K562 (cell line): ENCODE results near the gene ATRX. TPM values are rescaled to one million over a fixed set of nuclear protein-coding genes. Genes with fewer than 3 reads are reported as not detected.

Experiments
- ATAC-seq: fragments of 200-7000 bp; cut with Tn5 transposase; 3 replicates; pipeline ENCODE4 v1.9.1; 2020; ENCODE audit warnings: moderate library complexity
- BruUV-seq: library from RNA; stranded (reverse); fragments of 400-500 nt; replicated peaks from 2 replicates; lab custom pipeline; 2021; lab: Mats Ljungman, UMichigan
- CTCF ChIA-PET: fragments of 300-600 bp; formaldehyde crosslinking; extraction: SDS; loops from one replicate; lab custom pipeline; 2021; ENCODE audit warnings: low intra/inter-chr PET ratio; lab: Yijun Ruan, JAX
- POLR2A ChIA-PET: fragments of 300-600, 350-650 bp; sonication (Branson Sonifier 250); formaldehyde crosslinking; extraction: SDS; loops from one replicate; lab custom pipeline; 2021; ENCODE audit warnings: antibody characterized with exemption, inconsistent platforms; lab: Yijun Ruan, JAX
- DNase-seq, 4 experiments: peaks; one replicate each; pipeline versions ENCODE4 v3.0.0 to v3.0.0-alpha.2; 2011 to 2018; ENCODE audit warnings: low spot score in 3 of 4, mixed read lengths in 3 of 4; ENCODE audit errors: extremely low read depth in 1 of 4
- FAIRE-seq: peaks from 2 replicates; lab custom pipeline; 2011; peaks lifted over from hg19 to GRCh38; lab: Jason Lieb, UNC
- H2AFZ ChIP-seq: 2 replicates; pipeline ENCODE4 v1.6.0; 2011; ENCODE audit warnings: low read depth, low read length, control low read depth, inconsistent platforms
- H3K27ac ChIP-seq: fragments of 200-600 bp; 3 replicates; pipeline ENCODE4 v1.8.0; 2011; ENCODE audit warnings: low read depth, mild to moderate bottlenecking, control low read depth, inconsistent platforms, low read length, moderate library complexity, mixed read lengths; ENCODE audit errors: extremely low read depth
- H3K27me3 ChIP-seq, 2 experiments: fragments of 300-600 bp in 1 of 2; 2 replicates in 1 of 2; 3 replicates in 1 of 2; pipeline versions ENCODE4 v1.6.0 to v1.8.0; 2011; ENCODE audit warnings: inconsistent platforms in 2 of 2, low read length in 2 of 2, mild to moderate bottlenecking in 1 of 2, mixed read lengths in 1 of 2, moderate library complexity in 1 of 2; ENCODE audit not compliant: control insufficient read depth in 2 of 2, insufficient read depth in 2 of 2
- H3K36me3 ChIP-seq: fragments of 300-600 bp; 3 replicates; pipeline ENCODE4 v1.8.0; 2011; ENCODE audit warnings: mild to moderate bottlenecking, low read length, inconsistent platforms; ENCODE audit not compliant: control insufficient read depth, insufficient read depth
- H3K4me1 ChIP-seq, 2 experiments: fragments of 200-600 bp in 1 of 2; replicated peaks in 1 of 2; 2 replicates in 1 of 2; 3 replicates in 1 of 2; pipeline versions ENCODE4 v1.5.1 to v1.8.0; 2011; ENCODE audit warnings: inconsistent platforms in 2 of 2, low read length in 2 of 2, mild to moderate bottlenecking in 1 of 2, mixed read lengths in 1 of 2, moderate library complexity in 1 of 2; ENCODE audit not compliant: control insufficient read depth in 2 of 2, insufficient read depth in 2 of 2
- H3K4me2 ChIP-seq: 2 replicates; pipeline ENCODE4 v1.6.1; 2011; ENCODE audit warnings: low read length, control low read depth, inconsistent platforms, mixed read lengths; ENCODE audit not compliant: insufficient read depth
- H3K4me3 ChIP-seq: fragments of 200-600 bp; sonication (generic), shearing (Covaris generic); 2 replicates; pipeline ENCODE4 v1.5.1; 2016; ENCODE audit warnings: control low read depth, inconsistent platforms
- H3K79me2 ChIP-seq: fragments of 200-600 bp; 3 replicates; pipeline ENCODE4 v1.8.0; 2011; ENCODE audit warnings: low read length, inconsistent platforms; ENCODE audit not compliant: control insufficient read depth, insufficient read depth
- H3K9ac ChIP-seq, 2 experiments: 2 replicates each; pipeline versions ENCODE4 v1.6.0 to v1.6.1; 2011; ENCODE audit warnings: low read depth in 2 of 2, low read length in 2 of 2, control low read depth in 1 of 2, inconsistent platforms in 1 of 2, mild to moderate bottlenecking in 1 of 2, mixed read lengths in 1 of 2; ENCODE audit not compliant: insufficient read depth in 1 of 2
- H3K9me1 ChIP-seq: one replicate; pipeline ENCODE4 v1.6.0; 2011; ENCODE audit warnings: inconsistent platforms, mild to moderate bottlenecking, low read length, moderate library complexity; ENCODE audit not compliant: control insufficient read depth, insufficient read depth
- H3K9me3 ChIP-seq: replicated peaks from 2 replicates; pipeline ENCODE4 v1.5.1; 2011; ENCODE audit warnings: low read depth, low read length, inconsistent platforms; ENCODE audit not compliant: control insufficient read depth, insufficient read depth
- H4K20me1 ChIP-seq: replicated peaks from 2 replicates; pipeline ENCODE4 v1.6.1; 2011; ENCODE audit warnings: low read length, inconsistent platforms, mixed read lengths; ENCODE audit not compliant: control insufficient read depth, insufficient read depth
- BRD4 ChIP-seq: fragments of 200-600 bp; sonication (generic); IDR thresholded peaks from 2 replicates; pipeline ENCODE4 v1.6.1; 2017; ENCODE audit warnings: inconsistent platforms
- BRD9 ChIP-seq: fragments of 450-650 bp; IDR thresholded peaks from 2 replicates; pipeline ENCODE4 v1.6.1; 2018; ENCODE audit warnings: low read depth; ENCODE audit not compliant: partially characterized antibody
- CREB1 ChIP-seq, 2 experiments: sonication (generic) in 1 of 2; formaldehyde crosslinking in 1 of 2; IDR thresholded peaks; 2 replicates each; pipeline versions ENCODE4 v1.6.1 to v1.8.0; 2012 to 2022; ENCODE audit warnings: inconsistent platforms in 1 of 2, mild to moderate bottlenecking in 1 of 2, missing genetic modification reagents in 1 of 2, moderate library complexity in 1 of 2
- CTBP1 ChIP-seq: fragments of 450-650 bp; IDR thresholded peaks from 2 replicates; pipeline ENCODE4 v1.6.1; 2016; ENCODE audit warnings: borderline replicate concordance
- ILK ChIP-seq: fragments of 450-650 bp; IDR thresholded peaks from 2 replicates; pipeline ENCODE4 v1.6.1; 2016; ENCODE audit warnings: missing genetic modification characterization, low read depth, mild to moderate bottlenecking, missing compliant biosample characterization, moderate library complexity, borderline replicate concordance
- POLR2B ChIP-seq: fragments of 450-650 bp; IDR thresholded peaks from 2 replicates; pipeline ENCODE4 v1.6.1; 2018; ENCODE audit warnings: low read depth; ENCODE audit not compliant: partially characterized antibody
- POLR3A ChIP-seq: IDR thresholded peaks from 2 replicates; pipeline ENCODE4 v1.6.1; 2011; ENCODE audit warnings: borderline replicate concordance, mild to moderate bottlenecking, moderate library complexity; ENCODE audit not compliant: insufficient read length, insufficient read depth; ENCODE audit errors: extremely low read depth
- RBM39 ChIP-seq: fragments of 200-400 bp; formaldehyde crosslinking; optimal IDR thresholded peaks from 2 replicates; pipeline ENCODE3; 2018; ENCODE audit warnings: low read depth, low read length
- SAFB2 ChIP-seq: fragments of 200-400 bp; formaldehyde crosslinking; IDR thresholded peaks from 2 replicates; pipeline ENCODE4 v1.6.1; 2018; ENCODE audit warnings: borderline replicate concordance, low read length, low read depth, moderate library complexity; ENCODE audit not compliant: severe bottlenecking
- TCF7L2 ChIP-seq: fragments of 150-350 bp; IDR thresholded peaks from 2 replicates; pipeline ENCODE4 v1.6.1; 2016; ENCODE audit warnings: low read depth, mild to moderate bottlenecking, low read length, moderate library complexity
- TRIM25 ChIP-seq: fragments of 450-650 bp; IDR thresholded peaks from 2 replicates; pipeline ENCODE4 v1.7.0; 2016; ENCODE audit warnings: borderline replicate concordance
- U2AF1 ChIP-seq: fragments of 200-400 bp; formaldehyde crosslinking; optimal IDR thresholded peaks from 2 replicates; pipeline ENCODE3; 2017; ENCODE audit warnings: mild to moderate bottlenecking, low read depth, low read length, moderate library complexity
- ZBTB26 ChIP-seq: fragments of 450-650 bp; formaldehyde crosslinking; IDR thresholded peaks from 2 replicates; pipeline ENCODE4 v1.4.0; 2022; ENCODE audit warnings: missing genetic modification characterization
- ZNF551 ChIP-seq: fragments of 250-450 bp; sonication (Bioruptor Pico); IDR thresholded peaks from 2 replicates; pipeline ENCODE4 v1.5.0; 2021; ENCODE audit warnings: mild to moderate bottlenecking, moderate library complexity
- ZNF644 ChIP-seq: fragments of 200-800 bp; sonication (Bioruptor generic); IDR thresholded peaks from 2 replicates; pipeline ENCODE4 v1.6.1; 2016; ENCODE audit warnings: low read depth, missing genetic modification characterization, missing compliant biosample characterization
- ZNF717 ChIP-seq: fragments of 250-450 bp; sonication (Bioruptor Pico); IDR thresholded peaks from 2 replicates; pipeline ENCODE4 v1.5.0; 2021
- ZNF778 ChIP-seq: fragments of 450-650 bp; formaldehyde crosslinking; IDR thresholded peaks from 2 replicates; pipeline ENCODE4 v1.4.0; 2020; ENCODE audit warnings: mild to moderate bottlenecking, moderate library complexity
- ZSCAN32 ChIP-seq: fragments of 450-650 bp; formaldehyde crosslinking; IDR thresholded peaks from 2 replicates; pipeline ENCODE4 v1.4.0; 2020; ENCODE audit warnings: mild to moderate bottlenecking, moderate library complexity
- WGBS: fragments of 100-300 bp; shearing (Covaris generic); methylation state at CpG from one replicate; pipeline ENCODE4 v1.1.6; 2016; ENCODE audit warnings: low coverage, mixed read lengths; ENCODE audit not compliant: insufficient coverage; ENCODE audit errors: missing lambda C conversion rate; 5-methylcytosine and 5-hydroxymethylcytosine counted together
- in situ Hi-C: fragments of 300-500 bp; cut with MboI; formaldehyde crosslinking; loops from 4 replicates; pipeline ENCODE4 v1.15.0; 2018; ENCODE audit warnings: inconsistent platforms, mixed read lengths
- intact Hi-C: fragments of 100-400 bp; cut with micrococcal nuclease; formaldehyde crosslinking; loops from 2 replicates; pipeline ENCODE4 v1.14.2; 2022
- polyA plus RNA-seq, 8 experiments: library from polyadenylated mRNA; depleted of rRNA in 4 of 8; stranded (reverse) in 5 of 8; unstranded in 3 of 8; fragments of >200 nt; fragmentation: Nextera tagmentation in 2 of 8; fragmentation: Illumina TruSeq in 1 of 8; extraction: Ambion mirVana in 2 of 8; extraction: Trizol in 1 of 8; gene quantifications; 2 replicates each; pipeline versions ENCODE4 v1.2.1 to v1.2.3, GENCODE V29; 2011 to 2014; ENCODE audit warnings: inconsistent platforms in 1 of 8, missing spikeins in 1 of 8
- total RNA-seq, 7 experiments: library from RNA; depleted of rRNA in 6 of 7; stranded (reverse); fragments of >200 nt in 6 of 7; fragmentation: Illumina TruSeq in 2 of 7; extraction: Trizol in 2 of 7; gene quantifications; 2 replicates each; pipeline versions ENCODE4 v1.2.1 to v1.2.3, GENCODE V29; 2011 to 2021; ENCODE audit warnings: low replicate concordance in 1 of 7
- TF ChIP-seq, protein P1 (sequence below): fragments of 250-450 bp; sonication (Bioruptor Pico); IDR thresholded peaks from 2 replicates; pipeline ENCODE4 v1.4.0; 2020

Gene ATRX
- total and polyA plus RNA-seq, 9 of the 15 experiments (the other 6 are each of a cell fraction or from before 2014, with no cell fraction given), result 7.7 to 23.1 (median 20.2) TPM

DNA sequence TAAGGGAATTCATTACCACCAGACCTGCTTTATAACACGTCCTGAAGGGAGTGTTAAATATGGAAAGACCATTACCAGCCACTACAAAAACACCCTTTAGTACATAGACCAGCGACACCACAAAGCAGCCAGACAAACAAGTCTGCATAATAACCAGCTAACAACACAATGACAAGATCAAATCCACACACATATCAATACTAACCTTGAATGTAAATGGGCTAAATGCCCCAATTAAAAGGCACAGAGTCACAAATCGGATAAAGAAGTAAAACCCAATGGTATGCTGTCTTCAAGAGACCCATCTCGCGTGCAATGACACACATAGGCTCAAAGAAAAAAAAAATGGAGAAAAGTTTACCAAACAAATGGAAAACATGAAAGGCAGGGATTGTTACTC, 302.0 kb downstream of the ATRX start:
- Histone ChIP-seq H3K9ac (no peak overlapping the region), H3K4me1 (no peaks in the 10 kb centered on the region), H2AFZ (no peak overlapping the region), H3K27ac (no peak overlapping the region), H4K20me1 (no peaks in the 10 kb centered on the region), H3K79me2 (no peaks in the 10 kb centered on the region), H3K9me3 (no peaks in the 10 kb centered on the region), H3K9me1 (no peaks in the 10 kb centered on the region), H3K27me3 (no peaks in the 10 kb centered on the region), H3K4me3 (no peak overlapping the region), H3K4me2 (no peak overlapping the region), H3K36me3 (no peaks in the 10 kb centered on the region)
- no peak for FAIRE-seq
- intact Hi-C loops, result no loop called here
- ChIA-PET CTCF (no interaction called here), POLR2A (no interaction called here)
- no peak for DNase-seq
- 0% methylated on average over 4 of the region's 5 CpGs for whole genome bisulfite sequencing
- BruUV-seq, result no TSS peak
- TF ChIP-seq CTBP1 (no peak), U2AF1 (no peak), ZBTB26 (CRISPR knock-in tag) (no peak), ZSCAN32 (CRISPR knock-in tag) (no peak), ZNF778 (CRISPR knock-in tag) (no peak), ZNF717 (CRISPR knock-in tag) (no peak), BRD4 (no peak), ZNF644 (tag) (no peak), ILK (tag) (no peak), CREB1 (IDR thresholded peaks at IDR 0.05) (no peak), CREB1 (CRISPR knock-in tag; IDR thresholded peaks at IDR 0.05) (no peak), SAFB2 (no peak), BRD9 (no peak), TRIM25 (no peak), POLR3A (no peak), ZNF551 (CRISPR knock-in tag) (no peak), TCF7L2 (no peak), RBM39 (no peak), POLR2B (no peak)
- TF ChIP-seq, protein P1, sequence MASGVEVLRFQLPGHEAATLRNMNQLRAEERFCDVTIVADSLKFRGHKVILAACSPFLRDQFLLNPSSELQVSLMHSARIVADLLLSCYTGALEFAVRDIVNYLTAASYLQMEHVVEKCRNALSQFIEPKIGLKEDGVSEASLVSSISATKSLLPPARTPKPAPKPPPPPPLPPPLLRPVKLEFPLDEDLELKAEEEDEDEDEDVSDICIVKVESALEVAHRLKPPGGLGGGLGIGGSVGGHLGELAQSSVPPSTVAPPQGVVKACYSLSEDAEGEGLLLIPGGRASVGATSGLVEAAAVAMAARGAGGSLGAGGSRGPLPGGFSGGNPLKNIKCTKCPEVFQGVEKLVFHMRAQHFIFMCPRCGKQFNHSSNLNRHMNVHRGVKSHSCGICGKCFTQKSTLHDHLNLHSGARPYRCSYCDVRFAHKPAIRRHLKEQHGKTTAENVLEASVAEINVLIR (CRISPR knock-in tag), result no peak
- no peak for ATAC-seq
- in situ Hi-C loops, result no loop called here
